Measurements from ENCODE around the gene ERP44.

DNA sequence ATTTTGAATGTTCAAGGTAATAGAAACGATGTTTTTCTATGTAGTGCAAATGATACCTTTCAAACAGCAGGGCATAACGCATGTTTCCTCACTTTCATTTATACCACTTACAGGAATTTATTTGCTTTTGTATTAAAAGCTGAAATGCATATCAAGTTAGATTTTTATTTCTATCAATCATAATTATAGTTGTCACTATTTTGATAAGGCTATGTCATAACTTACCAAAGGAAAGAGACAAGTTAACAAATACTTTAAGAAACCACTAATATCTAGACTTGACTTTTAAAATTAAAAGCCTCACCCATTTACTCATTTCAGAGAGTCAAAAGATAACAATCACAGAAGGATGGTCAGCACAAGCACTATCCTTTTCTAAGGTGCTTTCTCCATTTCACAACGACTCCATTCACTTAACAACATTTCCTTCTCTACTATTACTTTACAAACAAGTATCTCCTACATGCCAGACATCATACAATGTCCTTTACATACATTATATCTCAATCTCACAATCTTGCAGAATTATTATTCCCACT lies 12.6 kb downstream of the ERP44 start:
- TF ChIP-seq POLR2A (IDR thresholded peaks at IDR 0.05) = no peak
- TF ChIP-seq, protein P1, sequence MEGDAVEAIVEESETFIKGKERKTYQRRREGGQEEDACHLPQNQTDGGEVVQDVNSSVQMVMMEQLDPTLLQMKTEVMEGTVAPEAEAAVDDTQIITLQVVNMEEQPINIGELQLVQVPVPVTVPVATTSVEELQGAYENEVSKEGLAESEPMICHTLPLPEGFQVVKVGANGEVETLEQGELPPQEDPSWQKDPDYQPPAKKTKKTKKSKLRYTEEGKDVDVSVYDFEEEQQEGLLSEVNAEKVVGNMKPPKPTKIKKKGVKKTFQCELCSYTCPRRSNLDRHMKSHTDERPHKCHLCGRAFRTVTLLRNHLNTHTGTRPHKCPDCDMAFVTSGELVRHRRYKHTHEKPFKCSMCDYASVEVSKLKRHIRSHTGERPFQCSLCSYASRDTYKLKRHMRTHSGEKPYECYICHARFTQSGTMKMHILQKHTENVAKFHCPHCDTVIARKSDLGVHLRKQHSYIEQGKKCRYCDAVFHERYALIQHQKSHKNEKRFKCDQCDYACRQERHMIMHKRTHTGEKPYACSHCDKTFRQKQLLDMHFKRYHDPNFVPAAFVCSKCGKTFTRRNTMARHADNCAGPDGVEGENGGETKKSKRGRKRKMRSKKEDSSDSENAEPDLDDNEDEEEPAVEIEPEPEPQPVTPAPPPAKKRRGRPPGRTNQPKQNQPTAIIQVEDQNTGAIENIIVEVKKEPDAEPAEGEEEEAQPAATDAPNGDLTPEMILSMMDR (IDR thresholded peaks at IDR 0.05) = no peak
